ENCODE data around the gene RMI2.
A peak's percentile ranks its signal among the peaks of the same experiment; 100 is the strongest.

Gene RMI2

DNA sequence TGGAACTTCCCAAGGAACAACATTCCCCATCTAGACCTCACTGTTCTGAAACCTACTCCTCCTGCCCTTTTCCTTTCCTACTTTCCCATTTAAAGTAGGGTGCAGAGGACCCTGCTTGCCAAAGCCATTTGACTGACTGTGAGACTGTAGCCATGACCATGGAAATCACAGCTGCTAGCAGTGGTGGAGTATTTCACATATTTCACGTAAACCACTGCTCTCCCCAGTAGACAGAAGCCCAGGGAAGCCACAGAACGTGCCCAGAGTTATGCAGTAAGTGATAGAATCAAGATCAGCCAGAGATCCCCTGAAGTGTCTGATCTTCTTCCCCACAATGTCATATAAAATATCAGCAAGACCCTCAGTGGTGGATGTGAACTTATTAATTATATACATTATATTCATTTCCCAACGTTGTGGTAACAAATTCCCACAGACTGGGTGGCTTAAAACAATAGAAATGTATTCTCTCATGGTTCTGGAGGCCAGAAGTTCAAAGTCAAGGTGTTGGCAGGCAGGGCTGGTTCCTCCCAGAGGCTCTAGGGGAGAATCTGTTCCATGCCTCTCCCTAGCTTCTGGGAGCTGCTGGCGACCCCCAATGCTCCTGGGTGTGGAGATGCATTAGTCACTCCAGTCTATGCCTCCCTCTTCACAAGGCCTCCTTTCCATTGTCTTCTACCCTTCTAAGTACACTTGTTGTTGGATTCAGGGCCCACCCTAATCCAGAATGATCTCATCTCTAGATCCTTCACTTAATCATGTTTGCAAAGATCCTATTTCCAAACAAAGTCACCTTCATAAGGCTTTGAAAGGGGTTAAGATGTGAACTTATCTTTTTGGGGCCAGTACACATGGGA is 43.4 kb upstream of the RMI2 start:
- TF ChIP-seq TAF1 (IDR thresholded peaks at IDR 0.05; ENCODE audit: borderline replicate concordance, low read depth, low read length) (no peak), POLR2AphosphoS5 (IDR thresholded peaks at IDR 0.05; ENCODE audit: low read depth, low read length) (no peak), POLR2A (IDR thresholded peaks at IDR 0.05; ENCODE audit: low read depth, low read length) (no peak)
- DNase-seq (ENCODE audit: insufficient read length) (no peak), FAIRE-seq (no peak)

DNA sequence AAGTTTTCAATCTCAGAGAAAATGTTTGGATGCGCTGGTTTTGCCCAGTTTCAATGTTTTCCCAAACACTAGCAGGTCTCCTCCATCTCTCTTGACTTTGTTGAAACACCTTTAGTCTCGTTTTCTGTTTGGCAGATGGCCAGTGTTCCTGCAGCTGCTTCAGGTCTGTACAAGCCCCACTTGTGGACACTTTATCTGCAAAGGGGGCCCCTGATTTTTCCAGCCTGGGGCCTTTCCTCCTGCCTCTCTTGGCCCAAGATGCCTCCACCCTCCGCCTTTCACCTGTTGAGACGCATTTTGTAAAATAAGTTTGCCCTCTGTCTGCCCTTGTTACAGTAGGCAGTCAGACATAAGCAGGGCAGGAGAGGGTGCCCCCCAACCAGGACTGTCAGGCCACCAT is 42.3 kb upstream of the RMI2 start:
- TF ChIP-seq TAF1 (IDR thresholded peaks at IDR 0.05; ENCODE audit: borderline replicate concordance, low read depth, low read length): no peak
- no peak for TF ChIP-seq POLR2AphosphoS5 (IDR thresholded peaks at IDR 0.05; ENCODE audit: low read depth, low read length)
- TF ChIP-seq POLR2A (IDR thresholded peaks at IDR 0.05; ENCODE audit: low read depth, low read length): no peak
- FAIRE-seq: no peak
- no peak for DNase-seq (ENCODE audit: insufficient read length)

DNA sequence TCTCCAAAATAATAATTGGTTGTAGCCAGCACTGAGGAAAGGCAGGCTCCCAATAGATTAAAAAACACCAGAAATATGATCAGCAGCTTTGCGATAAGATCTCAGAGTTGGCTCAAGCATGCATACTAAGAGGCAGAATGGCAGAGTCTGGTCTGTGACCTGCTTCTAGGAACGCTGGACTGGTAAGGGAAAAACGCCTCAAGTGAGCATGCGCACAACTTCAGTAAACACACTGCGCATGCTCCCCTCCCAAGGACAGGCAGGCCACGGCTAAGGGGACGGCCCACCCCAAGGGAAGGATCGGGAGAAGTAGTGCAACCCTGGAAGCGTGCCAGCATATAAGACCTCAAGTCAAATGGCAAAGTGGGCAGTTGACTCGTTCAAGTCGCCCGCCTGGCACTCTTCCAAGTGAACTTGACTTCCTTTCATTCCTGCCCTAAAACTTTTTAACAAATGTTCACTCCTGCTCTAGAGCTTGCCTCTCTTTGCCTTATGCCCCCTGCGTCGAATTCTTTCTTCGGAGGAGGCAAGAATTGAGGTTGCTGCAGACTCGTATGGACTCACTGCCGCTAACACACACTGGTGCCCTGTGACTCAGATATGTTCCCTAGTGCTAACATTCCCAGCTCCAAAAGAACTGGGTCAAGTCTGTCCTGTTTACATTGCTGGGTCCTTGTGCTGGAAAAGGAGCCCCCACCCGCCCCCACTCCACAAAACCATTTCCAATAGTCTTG is 41.7 kb upstream of the RMI2 start:
- FAIRE-seq (no peak), DNase-seq (ENCODE audit: insufficient read length) (no peak)
- TF ChIP-seq POLR2A (IDR thresholded peaks at IDR 0.05; ENCODE audit: low read depth, low read length): no peak
- TF ChIP-seq TAF1 (IDR thresholded peaks at IDR 0.05; ENCODE audit: borderline replicate concordance, low read depth, low read length): no peak
- TF ChIP-seq POLR2AphosphoS5 (IDR thresholded peaks at IDR 0.05; ENCODE audit: low read depth, low read length): no peak

DNA sequence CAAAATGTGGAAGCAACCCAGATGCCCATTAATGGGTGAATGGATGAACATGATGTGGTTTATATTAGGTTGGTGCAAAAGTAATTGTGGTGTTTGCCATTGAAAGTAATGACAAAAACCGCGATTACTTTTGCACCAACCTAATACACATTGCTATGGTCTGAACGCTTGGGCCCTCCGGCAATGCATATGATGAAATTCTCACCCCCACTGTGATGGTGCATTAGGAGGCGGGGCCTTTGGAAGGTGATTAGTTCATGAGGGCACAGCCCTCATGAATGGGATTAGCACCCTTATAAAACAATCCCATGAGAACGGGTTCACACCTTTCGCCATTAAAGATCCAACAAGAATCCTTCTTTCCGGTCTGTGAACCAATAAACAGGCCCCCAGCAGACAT is 38.9 kb upstream of the RMI2 start:
- TF ChIP-seq POLR2AphosphoS5 (IDR thresholded peaks at IDR 0.05; ENCODE audit: low read depth, low read length) (no peak), TAF1 (IDR thresholded peaks at IDR 0.05; ENCODE audit: borderline replicate concordance, low read depth, low read length) (no peak), POLR2A (IDR thresholded peaks at IDR 0.05; ENCODE audit: low read depth, low read length) (no peak)
- no peak for FAIRE-seq
- no peak for DNase-seq (ENCODE audit: insufficient read length)

GRCh38 chr16:11306997-11307638 is 38.1 kb upstream of the RMI2 start:
- FAIRE-seq (no peak), DNase-seq (ENCODE audit: insufficient read length) (no peak)
- no peak for TF ChIP-seq TAF1 (IDR thresholded peaks at IDR 0.05; ENCODE audit: borderline replicate concordance, low read depth, low read length)

- FAIRE-seq (no peak), DNase-seq (ENCODE audit: insufficient read length) (no peak)
Observed at GRCh38 chr16:11307639-11308492, 37.4 kb upstream of the RMI2 start.

DNA sequence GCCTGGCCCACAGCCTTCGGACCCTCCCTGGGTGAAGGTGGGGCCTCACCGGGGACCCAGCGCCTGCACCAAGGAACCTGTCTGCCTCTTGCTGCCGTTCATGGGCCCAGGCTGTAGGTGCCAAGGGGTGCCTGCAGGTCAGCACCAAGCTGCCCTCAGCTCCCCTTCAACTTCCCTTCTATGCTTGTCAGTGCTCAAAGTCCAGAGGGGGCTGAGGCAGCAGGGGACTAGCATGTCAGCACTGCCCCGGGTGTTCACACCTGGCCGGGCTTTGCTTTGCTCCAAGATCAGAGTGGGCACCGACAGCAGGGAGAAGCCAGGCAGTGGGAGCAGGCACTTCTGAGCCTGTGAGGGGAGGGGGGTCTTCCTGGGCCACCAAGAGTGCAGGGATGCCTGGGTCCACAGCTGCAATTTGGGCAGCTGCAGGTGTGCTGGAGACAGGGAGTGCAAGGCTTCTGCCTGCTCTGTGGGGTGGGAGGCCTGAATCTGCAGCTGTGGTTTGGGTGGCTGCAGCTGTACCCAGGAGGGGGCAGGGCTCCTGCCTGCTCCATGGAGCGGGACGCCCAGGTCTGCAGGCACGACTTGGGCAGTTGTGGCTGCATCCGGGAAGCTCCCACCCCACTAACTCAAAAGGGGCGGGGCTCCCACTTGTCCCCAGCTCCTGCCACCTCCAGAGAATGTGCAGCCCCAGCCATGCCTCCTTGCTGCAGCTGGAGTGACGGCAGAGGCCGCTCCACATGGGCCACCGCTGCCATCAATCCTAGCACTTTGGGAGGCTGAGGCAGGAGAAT is 36.6 kb upstream of the RMI2 start:
- TF ChIP-seq POLR2AphosphoS5 (IDR thresholded peaks at IDR 0.05; ENCODE audit: low read depth, low read length) (peak; percentile 70; the same call in 1 of the 2 replicates), TAF1 (IDR thresholded peaks at IDR 0.05; ENCODE audit: borderline replicate concordance, low read depth, low read length) (no peak), POLR2A (IDR thresholded peaks at IDR 0.05; ENCODE audit: low read depth, low read length) (no peak)
- DNase-seq (ENCODE audit: insufficient read length) (peak; percentile 50), FAIRE-seq (peak; percentile 61)

More at GRCh38 chr16:11307639-11308492, 37.4 kb upstream of the RMI2 start:
- TF ChIP-seq POLR2A (IDR thresholded peaks at IDR 0.05; ENCODE audit: low read depth, low read length): no peak
- TF ChIP-seq POLR2AphosphoS5 (IDR thresholded peaks at IDR 0.05; ENCODE audit: low read depth, low read length): no peak
- no peak for TF ChIP-seq TAF1 (IDR thresholded peaks at IDR 0.05; ENCODE audit: borderline replicate concordance, low read depth, low read length)

DNA sequence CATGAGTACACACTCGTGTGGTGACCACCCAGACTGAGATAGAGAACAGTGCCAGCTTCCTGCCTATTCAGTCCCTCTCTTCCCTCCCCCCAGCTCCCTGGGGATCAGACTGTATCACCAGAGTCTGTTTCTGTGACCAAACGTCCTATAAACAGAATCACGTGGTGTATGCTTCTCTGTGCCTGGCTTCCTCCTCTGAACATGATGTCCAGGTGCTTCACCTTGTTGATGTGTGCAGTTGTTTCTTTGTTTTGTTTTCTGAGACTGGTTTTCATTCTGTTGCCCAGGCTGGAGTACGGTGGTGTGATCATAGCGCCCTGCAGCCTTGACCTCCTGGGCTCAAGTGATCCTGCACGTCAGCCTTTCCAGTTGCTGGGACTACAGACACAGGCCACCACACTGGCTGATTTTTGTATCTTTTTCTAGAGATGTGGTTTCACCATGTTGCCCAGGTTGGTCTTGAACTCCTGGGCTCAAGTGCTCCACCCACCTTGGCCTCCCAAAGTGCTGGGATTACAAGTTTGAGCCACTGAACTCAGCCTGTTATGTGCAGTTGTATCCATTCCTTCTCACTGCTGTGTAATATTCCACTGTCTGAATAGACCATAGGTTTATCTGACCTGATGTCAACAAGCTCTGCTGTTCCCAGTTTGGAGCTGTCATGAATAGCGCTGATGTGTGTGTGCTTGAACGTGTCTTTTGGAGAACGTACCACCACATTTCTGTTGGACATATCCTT is 35.2 kb upstream of the RMI2 start:
- no peak for TF ChIP-seq TAF1 (IDR thresholded peaks at IDR 0.05; ENCODE audit: borderline replicate concordance, low read depth, low read length)
- TF ChIP-seq POLR2A (IDR thresholded peaks at IDR 0.05; ENCODE audit: low read depth, low read length): no peak
- TF ChIP-seq POLR2AphosphoS5 (IDR thresholded peaks at IDR 0.05; ENCODE audit: low read depth, low read length): no peak
- FAIRE-seq (no peak), DNase-seq (ENCODE audit: insufficient read length) (no peak)

- no peak for DNase-seq (ENCODE audit: insufficient read length)
- no peak for TF ChIP-seq POLR2AphosphoS5 (IDR thresholded peaks at IDR 0.05; ENCODE audit: low read depth, low read length)
- TF ChIP-seq POLR2A (IDR thresholded peaks at IDR 0.05; ENCODE audit: low read depth, low read length): no peak
- TF ChIP-seq TAF1 (IDR thresholded peaks at IDR 0.05; ENCODE audit: borderline replicate concordance, low read depth, low read length): no peak
- FAIRE-seq: peak; percentile 21
Observed at GRCh38 chr16:11310634-11310977, 34.7 kb upstream of the RMI2 start.

Data from GM12892 (cell line).